22Rv1 (cell line): ENCODE data around the gene PPARD.

Experiments used
- ZFX ChIP-seq: fragments of 450-650 bp; IDR thresholded peaks from 2 replicates; pipeline ENCODE4 v1.6.1; 2017; ENCODE audit warnings: antibody characterized with exemption, borderline replicate concordance
- TF ChIP-seq, protein P1 (sequence below): fragments of 450-650 bp; IDR thresholded peaks from 2 replicates; pipeline ENCODE4 v1.5.1; 2017; ENCODE audit warnings: mild to moderate bottlenecking

DNA sequence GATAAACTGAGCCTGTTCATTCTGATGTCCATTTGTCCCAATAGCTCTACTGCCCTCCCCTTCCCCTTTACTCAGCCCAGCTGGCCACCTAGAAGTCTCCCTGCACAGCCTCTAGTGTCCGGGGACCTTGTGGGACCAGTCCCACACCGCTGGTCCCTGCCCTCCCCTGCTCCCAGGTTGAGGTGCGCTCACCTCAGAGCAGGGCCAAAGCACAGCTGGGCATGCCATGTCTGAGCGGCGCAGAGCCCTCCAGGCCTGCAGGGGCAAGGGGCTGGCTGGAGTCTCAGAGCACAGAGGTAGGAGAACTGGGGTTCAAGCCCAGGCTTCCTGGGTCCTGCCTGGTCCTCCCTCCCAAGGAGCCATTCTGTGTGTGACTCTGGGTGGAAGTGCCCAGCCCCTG lies 85.1 kb downstream of the PPARD start:
- TF ChIP-seq, protein P1, sequence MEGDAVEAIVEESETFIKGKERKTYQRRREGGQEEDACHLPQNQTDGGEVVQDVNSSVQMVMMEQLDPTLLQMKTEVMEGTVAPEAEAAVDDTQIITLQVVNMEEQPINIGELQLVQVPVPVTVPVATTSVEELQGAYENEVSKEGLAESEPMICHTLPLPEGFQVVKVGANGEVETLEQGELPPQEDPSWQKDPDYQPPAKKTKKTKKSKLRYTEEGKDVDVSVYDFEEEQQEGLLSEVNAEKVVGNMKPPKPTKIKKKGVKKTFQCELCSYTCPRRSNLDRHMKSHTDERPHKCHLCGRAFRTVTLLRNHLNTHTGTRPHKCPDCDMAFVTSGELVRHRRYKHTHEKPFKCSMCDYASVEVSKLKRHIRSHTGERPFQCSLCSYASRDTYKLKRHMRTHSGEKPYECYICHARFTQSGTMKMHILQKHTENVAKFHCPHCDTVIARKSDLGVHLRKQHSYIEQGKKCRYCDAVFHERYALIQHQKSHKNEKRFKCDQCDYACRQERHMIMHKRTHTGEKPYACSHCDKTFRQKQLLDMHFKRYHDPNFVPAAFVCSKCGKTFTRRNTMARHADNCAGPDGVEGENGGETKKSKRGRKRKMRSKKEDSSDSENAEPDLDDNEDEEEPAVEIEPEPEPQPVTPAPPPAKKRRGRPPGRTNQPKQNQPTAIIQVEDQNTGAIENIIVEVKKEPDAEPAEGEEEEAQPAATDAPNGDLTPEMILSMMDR, result no peak
- no peak for TF ChIP-seq ZFX
